C4-2B (cell line): Measurements from ENCODE around the gene ARHGAP15.

ENCODE experiments used
- H3K27ac ChIP-seq: fragments of 450-650 bp; 2 replicates; pipeline ENCODE4 v1.5.1; 2017
- ZFX ChIP-seq: fragments of 450-650 bp; IDR thresholded peaks from 2 replicates; pipeline ENCODE4 v1.6.1; 2017
- TF ChIP-seq, protein P1 (sequence below): fragments of 450-650 bp; conservative IDR thresholded peaks from 2 replicates; pipeline ENCODE4 v1.5.1; 2017; ENCODE audit warnings: mild to moderate bottlenecking

ARHGAP15 gene

GRCh38 chr2:143209570-143210445, 80.6 kb downstream of the ARHGAP15 start:
- TF ChIP-seq ZFX, result no peak
- TF ChIP-seq, protein P1, sequence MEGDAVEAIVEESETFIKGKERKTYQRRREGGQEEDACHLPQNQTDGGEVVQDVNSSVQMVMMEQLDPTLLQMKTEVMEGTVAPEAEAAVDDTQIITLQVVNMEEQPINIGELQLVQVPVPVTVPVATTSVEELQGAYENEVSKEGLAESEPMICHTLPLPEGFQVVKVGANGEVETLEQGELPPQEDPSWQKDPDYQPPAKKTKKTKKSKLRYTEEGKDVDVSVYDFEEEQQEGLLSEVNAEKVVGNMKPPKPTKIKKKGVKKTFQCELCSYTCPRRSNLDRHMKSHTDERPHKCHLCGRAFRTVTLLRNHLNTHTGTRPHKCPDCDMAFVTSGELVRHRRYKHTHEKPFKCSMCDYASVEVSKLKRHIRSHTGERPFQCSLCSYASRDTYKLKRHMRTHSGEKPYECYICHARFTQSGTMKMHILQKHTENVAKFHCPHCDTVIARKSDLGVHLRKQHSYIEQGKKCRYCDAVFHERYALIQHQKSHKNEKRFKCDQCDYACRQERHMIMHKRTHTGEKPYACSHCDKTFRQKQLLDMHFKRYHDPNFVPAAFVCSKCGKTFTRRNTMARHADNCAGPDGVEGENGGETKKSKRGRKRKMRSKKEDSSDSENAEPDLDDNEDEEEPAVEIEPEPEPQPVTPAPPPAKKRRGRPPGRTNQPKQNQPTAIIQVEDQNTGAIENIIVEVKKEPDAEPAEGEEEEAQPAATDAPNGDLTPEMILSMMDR, result no peak
- no peak overlapping the region for H3K27ac ChIP-seq

DNA sequence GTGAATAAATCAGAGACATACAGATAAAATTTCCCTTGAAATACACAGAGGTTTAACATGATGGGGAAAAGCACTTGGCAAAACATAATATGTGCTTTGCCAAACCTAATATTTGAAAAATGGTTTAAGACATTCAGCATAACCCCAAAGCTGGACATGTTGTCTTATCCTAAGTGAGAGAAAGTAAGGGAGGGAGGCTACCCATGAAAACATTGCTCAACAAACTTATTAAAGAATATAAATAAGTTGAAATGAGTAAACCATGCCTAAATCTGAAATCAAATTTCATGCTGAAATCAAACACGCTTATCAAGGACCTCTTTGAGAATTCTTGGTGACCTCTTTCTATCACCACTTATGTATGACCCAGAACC, 81.2 kb downstream of the ARHGAP15 start:
- TF ChIP-seq, protein P1, result no peak
- no peak for TF ChIP-seq ZFX
- no peak overlapping the region for H3K27ac ChIP-seq

GRCh38 chr2:143217512-143218115, 88.4 kb downstream of the ARHGAP15 start:
- H3K27ac ChIP-seq, result no peak overlapping the region
- no peak for TF ChIP-seq ZFX
- TF ChIP-seq, protein P1, result no peak

- TF ChIP-seq ZFX, result no peak
- TF ChIP-seq, protein P1, result no peak
- no peak overlapping the region for H3K27ac ChIP-seq
Measured at GRCh38 chr2:143218621-143219020, 89.4 kb downstream of the ARHGAP15 start.

GRCh38 chr2:143219266-143219665, 90.0 kb downstream of the ARHGAP15 start:
- TF ChIP-seq, protein P1, result no peak
- no peak for TF ChIP-seq ZFX
- no peak overlapping the region for H3K27ac ChIP-seq

DNA sequence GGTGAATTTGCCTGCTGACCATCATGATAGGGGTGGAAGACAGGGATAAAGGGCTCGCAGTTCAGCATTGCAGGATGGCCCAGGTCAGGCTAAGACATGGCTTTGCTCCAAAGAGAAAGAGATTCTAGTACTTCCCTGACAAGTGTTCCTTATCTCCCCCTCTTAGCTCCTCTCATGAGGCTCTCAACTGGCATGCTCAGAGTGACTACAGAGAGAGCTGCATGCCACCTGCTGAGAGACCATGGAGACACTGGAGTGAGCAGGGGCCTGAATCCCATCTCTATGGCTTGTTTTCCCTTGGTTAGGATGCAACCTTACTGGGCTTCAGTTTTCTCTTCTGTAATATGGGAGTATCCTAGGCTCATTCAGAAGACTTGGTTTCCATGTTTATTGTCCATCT, 94.3 kb downstream of the ARHGAP15 start:
- TF ChIP-seq ZFX, result no peak
- TF ChIP-seq, protein P1, result no peak
- no peak overlapping the region for H3K27ac ChIP-seq

DNA sequence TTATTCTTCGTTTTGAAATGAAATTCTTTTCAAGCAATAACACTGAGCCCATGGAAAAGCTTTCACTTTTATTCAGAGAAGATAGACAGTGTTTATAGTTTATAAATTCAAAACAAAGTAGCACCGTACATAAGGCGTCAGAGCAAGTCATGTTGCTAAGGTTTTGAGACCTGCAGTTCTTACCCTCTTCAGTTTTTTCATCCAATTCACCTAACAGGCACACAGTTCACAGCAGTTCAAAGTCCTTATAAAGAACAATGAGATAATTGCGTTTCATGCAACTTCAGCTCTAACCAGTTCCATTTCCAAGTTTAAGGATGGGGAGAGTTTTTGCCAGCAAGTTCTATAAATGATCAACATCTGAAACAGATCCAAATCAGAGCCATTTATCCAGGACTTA, 96.7 kb downstream of the ARHGAP15 start:
- no peak overlapping the region for H3K27ac ChIP-seq
- no peak for TF ChIP-seq ZFX
- TF ChIP-seq, protein P1, result no peak
